ENCODE measurements around the gene PROM2. TPM values are rescaled to one million over a fixed set of nuclear protein-coding genes. Genes with fewer than 3 reads are reported as not detected.

The PROM2 gene
- total RNA-seq, 1 experiment from 2014 or later, result 3.1 TPM

GRCh38 chr2:95232232-95232631 is 42.0 kb upstream of the PROM2 start:
- Histone ChIP-seq H3K9ac (ENCODE audit: extremely low read depth, insufficient read length, low read length) (no peak overlapping the region), H4K91ac (ENCODE audit: insufficient read length, low read depth, low read length) (no peak overlapping the region), H3K9me3 (ENCODE audit: control insufficient read depth, low read depth, low read length) (no peaks in the 10 kb centered on the region), H2BK20ac (ENCODE audit: low read depth, low read length, poor library complexity, severe bottlenecking) (no peak overlapping the region), H3K14ac (ENCODE audit: insufficient read depth, low read length) (no peak overlapping the region), H3T11ph (ENCODE audit: low read length) (no peak overlapping the region), H4K5ac (ENCODE audit: insufficient read length, low read depth, low read length) (no peak overlapping the region), H3K23ac (ENCODE audit: insufficient read length, low read depth, low read length) (no peak overlapping the region), H3K27ac (ENCODE audit: insufficient read length, low read depth, low read length) (no peak overlapping the region), H3K4me1 (ENCODE audit: insufficient read depth, low read length) (no peaks in the 10 kb centered on the region), H3K18ac (ENCODE audit: insufficient read length, low read depth, low read length) (no peak overlapping the region), H4K8ac (replicated peaks; ENCODE audit: insufficient read length, low read depth, low read length) (no peak overlapping the region), H3K23me2 (ENCODE audit: insufficient read length, low read depth, low read length, poor library complexity, severe bottlenecking) (no peaks in the 10 kb centered on the region), H3K56ac (ENCODE audit: insufficient read length, low read depth, low read length) (no peak overlapping the region), H3K4ac (ENCODE audit: low read depth, low read length) (no peak overlapping the region), H2BK12ac (ENCODE audit: insufficient read length, low read depth, low read length) (no peak overlapping the region), H4K20me1 (ENCODE audit: control insufficient read depth, insufficient read depth, insufficient read length) (no peaks in the 10 kb centered on the region), H3K27me3 (ENCODE audit: insufficient read depth, low read length) (no peaks in the 10 kb centered on the region), H2BK5ac (ENCODE audit: insufficient read length, low read length) (no peak overlapping the region), H2AFZ (ENCODE audit: low read length) (no peak overlapping the region), H2AK5ac (ENCODE audit: insufficient read length, low read length) (no peak overlapping the region), H3K79me2 (ENCODE audit: insufficient read depth, low read length) (no peaks in the 10 kb centered on the region), H2BK120ac (ENCODE audit: low read depth, low read length, poor library complexity, severe bottlenecking) (no peak overlapping the region), H3K79me1 (ENCODE audit: insufficient read depth, low read depth, low read length, poor library complexity, severe bottlenecking) (no peaks in the 10 kb centered on the region), H3K4me2 (ENCODE audit: insufficient read depth, insufficient read length, low read length) (no peak overlapping the region), H2BK15ac (ENCODE audit: low read depth, low read length) (no peak overlapping the region)
- DNase-seq, result no peak
- Mint-ChIP-seq H3K27me3 (ENCODE audit: low read depth) (no peaks in the 10 kb centered on the region; the same call in none of the 2 replicates), H3K9me3 (peaks cover 33 to 38% of the 10 kb centered on the region in 2 experiments), H3K36me3 (ENCODE audit: insufficient read depth in 1 of 3, low read depth in 3 of 3) (no peaks in the 10 kb centered on the region), H3K27ac (no peak overlapping the region), H3K4me1 (0 out of 4 replicates have a peak, but pooled peaks cover 0 to 2% of the 10 kb centered on the region in 2 experiments), H3K4me3 (no peak overlapping the region)
- WGBS (ENCODE audit: extremely low coverage, insufficient read length, low lambda C conversion rate), result no CpG with 5 or more reads among the region's 1 CpG
- TF ChIP-seq CTCF (conservative IDR thresholded peaks at IDR 0.05), result no peak
